ENCODE data around the gene ZMYM1.
"Not testable (repeated sequence)": the region's sequence is repeated elsewhere in the genome, so short reads cannot be mapped to it uniquely, and the experiment has no call there.

The ZMYM1 gene

GRCh38 chr1:35058988-35059387 lies 20.2 kb upstream of the ZMYM1 start:
- Histone ChIP-seq H3K4me3 (ENCODE audit: low read length) (no peak overlapping the region), H2BK5ac (ENCODE audit: low read length) (no peak overlapping the region), H3K4ac (ENCODE audit: low read depth, low read length) (no peak overlapping the region), H2BK120ac (ENCODE audit: low read depth, low read length) (no peak overlapping the region), H3K4me2 (ENCODE audit: low read length) (no peak overlapping the region), H2AK5ac (ENCODE audit: low read length) (no peak overlapping the region), H3K23ac (ENCODE audit: low read length) (no peak overlapping the region), H3K9ac (ENCODE audit: low read length) (no peak overlapping the region), H3K36me3 (ENCODE audit: control insufficient read depth, insufficient read depth, low read length) (no peaks in the 10 kb centered on the region), H3K27ac (ENCODE audit: low read depth, low read length) (no peak overlapping the region), H3K56ac (ENCODE audit: low read length) (no peak overlapping the region), H3K79me2 (ENCODE audit: control insufficient read depth, insufficient read depth, low read length) (no peaks in the 10 kb centered on the region), H3K18ac (ENCODE audit: low read length) (no peak overlapping the region), H3K79me1 (ENCODE audit: low read length) (no peaks in the 10 kb centered on the region), H4K5ac (ENCODE audit: low read length) (no peak overlapping the region), H3K4me1 (ENCODE audit: control insufficient read depth, low read depth, low read length) (no peaks in the 10 kb centered on the region), H4K8ac (ENCODE audit: low read depth, low read length) (no peak overlapping the region), H2BK15ac (replicated peaks; ENCODE audit: low read depth) (no peak overlapping the region), H3K27me3 (ENCODE audit: insufficient read depth, low read length, poor library complexity) (no peaks in the 10 kb centered on the region)
- DNase-seq = no peak
- no CpG with 5 or more reads among the region's 2 CpGs for WGBS (ENCODE audit: extremely low coverage, insufficient coverage, low lambda C conversion rate)

GRCh38 chr1:35062518-35063196 lies 16.5 kb upstream of the ZMYM1 start:
- H3K23ac ChIP-seq (ENCODE audit: low read length) = no peak overlapping the region
- DNase-seq = no peak
- no peak overlapping the region for H4K8ac ChIP-seq (ENCODE audit: low read depth, low read length)
- no peaks in the 10 kb centered on the region for H3K36me3 ChIP-seq (ENCODE audit: control insufficient read depth, insufficient read depth, low read length)
- no peaks in the 10 kb centered on the region for H3K27me3 ChIP-seq (ENCODE audit: insufficient read depth, low read length, poor library complexity)
- no peaks in the 10 kb centered on the region for H3K4me1 ChIP-seq (ENCODE audit: control insufficient read depth, low read depth, low read length)
- H2BK120ac ChIP-seq (ENCODE audit: low read depth, low read length) = no peak overlapping the region
- H2BK5ac ChIP-seq (ENCODE audit: low read length) = no peak overlapping the region
- H3K4me3 ChIP-seq (ENCODE audit: low read length) = no peak overlapping the region
- H3K79me2 ChIP-seq (ENCODE audit: control insufficient read depth, insufficient read depth, low read length) = no peaks in the 10 kb centered on the region
- H2BK15ac ChIP-seq (replicated peaks; ENCODE audit: low read depth) = no peak overlapping the region
- H3K27ac ChIP-seq (ENCODE audit: low read depth, low read length) = no peak overlapping the region
- no peak overlapping the region for H3K9ac ChIP-seq (ENCODE audit: low read length)
- H3K18ac ChIP-seq (ENCODE audit: low read length) = no peak overlapping the region
- H2AK5ac ChIP-seq (ENCODE audit: low read length) = no peak overlapping the region
- no peak overlapping the region for H3K4ac ChIP-seq (ENCODE audit: low read depth, low read length)
- H3K4me2 ChIP-seq (ENCODE audit: low read length) = no peak overlapping the region
- no peaks in the 10 kb centered on the region for H3K79me1 ChIP-seq (ENCODE audit: low read length)
- no peak overlapping the region for H3K56ac ChIP-seq (ENCODE audit: low read length)
- no CpG with 5 or more reads among the region's 4 CpGs for WGBS (ENCODE audit: extremely low coverage, insufficient coverage, low lambda C conversion rate)
- H4K5ac ChIP-seq (ENCODE audit: low read length) = no peak overlapping the region

- Histone ChIP-seq H3K18ac (ENCODE audit: low read length) (no peak overlapping the region), H3K79me2 (ENCODE audit: control insufficient read depth, insufficient read depth, low read length) (no peaks in the 10 kb centered on the region), H3K9ac (ENCODE audit: low read length) (no peak overlapping the region), H3K79me1 (ENCODE audit: low read length) (no peaks in the 10 kb centered on the region), H3K36me3 (ENCODE audit: control insufficient read depth, insufficient read depth, low read length) (no peaks in the 10 kb centered on the region), H3K23ac (ENCODE audit: low read length) (no peak overlapping the region), H3K56ac (ENCODE audit: low read length) (no peak overlapping the region), H3K4me3 (ENCODE audit: low read length) (no peak overlapping the region), H2BK5ac (ENCODE audit: low read length) (no peak overlapping the region), H2BK120ac (ENCODE audit: low read depth, low read length) (no peak overlapping the region), H3K4me1 (ENCODE audit: control insufficient read depth, low read depth, low read length) (no peaks in the 10 kb centered on the region), H2BK15ac (replicated peaks; ENCODE audit: low read depth) (no peak overlapping the region), H3K27me3 (ENCODE audit: insufficient read depth, low read length, poor library complexity) (no peaks in the 10 kb centered on the region), H4K5ac (ENCODE audit: low read length) (no peak overlapping the region), H3K27ac (ENCODE audit: low read depth, low read length) (no peak overlapping the region), H2AK5ac (ENCODE audit: low read length) (no peak overlapping the region), H4K8ac (ENCODE audit: low read depth, low read length) (no peak overlapping the region), H3K4ac (ENCODE audit: low read depth, low read length) (no peak overlapping the region), H3K4me2 (ENCODE audit: low read length) (no peak overlapping the region)
- DNase-seq = no peak
- WGBS (ENCODE audit: extremely low coverage, insufficient coverage, low lambda C conversion rate) = no CpG with 5 or more reads among the region's 2 CpGs
Observed at GRCh38 chr1:35064265-35064664, 14.9 kb upstream of the ZMYM1 start.

- H3K18ac ChIP-seq (ENCODE audit: low read length) = no peak overlapping the region
- no peak for DNase-seq
- H3K27ac ChIP-seq (ENCODE audit: low read depth, low read length) = no peak overlapping the region
- H3K27me3 ChIP-seq (ENCODE audit: insufficient read depth, low read length, poor library complexity) = no peaks in the 10 kb centered on the region
- no peak overlapping the region for H2BK120ac ChIP-seq (ENCODE audit: low read depth, low read length)
- H3K56ac ChIP-seq (ENCODE audit: low read length) = no peak overlapping the region
- H4K5ac ChIP-seq (ENCODE audit: low read length) = no peak overlapping the region
- no peak overlapping the region for H3K23ac ChIP-seq (ENCODE audit: low read length)
- H3K4me2 ChIP-seq (ENCODE audit: low read length) = no peak overlapping the region
- H3K4ac ChIP-seq (ENCODE audit: low read depth, low read length) = no peak overlapping the region
- no peak overlapping the region for H2AK5ac ChIP-seq (ENCODE audit: low read length)
- no peak overlapping the region for H4K8ac ChIP-seq (ENCODE audit: low read depth, low read length)
- no peaks in the 10 kb centered on the region for H3K79me1 ChIP-seq (ENCODE audit: low read length)
- H3K4me1 ChIP-seq (ENCODE audit: control insufficient read depth, low read depth, low read length) = no peaks in the 10 kb centered on the region
- H3K4me3 ChIP-seq (ENCODE audit: low read length) = no peak overlapping the region
- H2BK5ac ChIP-seq (ENCODE audit: low read length) = no peak overlapping the region
- H3K36me3 ChIP-seq (ENCODE audit: control insufficient read depth, insufficient read depth, low read length) = no peaks in the 10 kb centered on the region
- no peak overlapping the region for H3K9ac ChIP-seq (ENCODE audit: low read length)
- no peak overlapping the region for H2BK15ac ChIP-seq (replicated peaks; ENCODE audit: low read depth)
- no peaks in the 10 kb centered on the region for H3K79me2 ChIP-seq (ENCODE audit: control insufficient read depth, insufficient read depth, low read length)
Observed at GRCh38 chr1:35069746-35070145, 9.4 kb upstream of the ZMYM1 start.

- Histone ChIP-seq H3K23ac (ENCODE audit: low read length) (no peak overlapping the region), H3K56ac (ENCODE audit: low read length) (no peak overlapping the region), H3K4me2 (ENCODE audit: low read length) (no peak overlapping the region), H2BK15ac (replicated peaks; ENCODE audit: low read depth) (no peak overlapping the region), H3K36me3 (ENCODE audit: control insufficient read depth, insufficient read depth, low read length) (no peaks in the 10 kb centered on the region), H3K27me3 (ENCODE audit: insufficient read depth, low read length, poor library complexity) (no peaks in the 10 kb centered on the region), H3K79me2 (ENCODE audit: control insufficient read depth, insufficient read depth, low read length) (no peaks in the 10 kb centered on the region), H3K18ac (ENCODE audit: low read length) (no peak overlapping the region), H4K5ac (ENCODE audit: low read length) (no peak overlapping the region), H3K4me3 (ENCODE audit: low read length) (no peak overlapping the region), H3K9ac (ENCODE audit: low read length) (no peak overlapping the region), H2BK120ac (ENCODE audit: low read depth, low read length) (no peak overlapping the region), H2BK5ac (ENCODE audit: low read length) (no peak overlapping the region), H4K8ac (ENCODE audit: low read depth, low read length) (no peak overlapping the region), H3K4ac (ENCODE audit: low read depth, low read length) (no peak overlapping the region), H3K27ac (ENCODE audit: low read depth, low read length) (no peak overlapping the region), H2AK5ac (ENCODE audit: low read length) (no peak overlapping the region), H3K4me1 (ENCODE audit: control insufficient read depth, low read depth, low read length) (no peaks in the 10 kb centered on the region), H3K79me1 (ENCODE audit: low read length) (no peaks in the 10 kb centered on the region)
- DNase-seq = no peak
- no CpG with 5 or more reads among the region's 1 CpG for WGBS (ENCODE audit: extremely low coverage, insufficient coverage, low lambda C conversion rate)
Observed at GRCh38 chr1:35073265-35073811, 5.8 kb upstream of the ZMYM1 start.

- H3K27me3 ChIP-seq (ENCODE audit: insufficient read depth, low read length, poor library complexity); H4K8ac ChIP-seq (ENCODE audit: low read depth, low read length); H2BK15ac ChIP-seq (replicated peaks; ENCODE audit: low read depth); H3K27ac ChIP-seq (ENCODE audit: low read depth, low read length); H2BK120ac ChIP-seq (ENCODE audit: low read depth, low read length); DNase-seq; H3K36me3 ChIP-seq (ENCODE audit: control insufficient read depth, insufficient read depth, low read length); H3K4me2 ChIP-seq (ENCODE audit: low read length); H4K5ac ChIP-seq (ENCODE audit: low read length); H3K9ac ChIP-seq (ENCODE audit: low read length); H2BK5ac ChIP-seq (ENCODE audit: low read length); H2AK5ac ChIP-seq (ENCODE audit: low read length); H3K4me3 ChIP-seq (ENCODE audit: low read length); H3K4me1 ChIP-seq (ENCODE audit: control insufficient read depth, low read depth, low read length); H3K18ac ChIP-seq (ENCODE audit: low read length); H3K56ac ChIP-seq (ENCODE audit: low read length); H3K4ac ChIP-seq (ENCODE audit: low read depth, low read length); H3K79me1 ChIP-seq (ENCODE audit: low read length); H3K23ac ChIP-seq (ENCODE audit: low read length): not testable (repeated sequence)
- WGBS (ENCODE audit: extremely low coverage, insufficient coverage, low lambda C conversion rate) = no CpG with 5 or more reads among the region's 8 CpGs
- peaks cover 15% of the 10 kb centered on the region for H3K79me2 ChIP-seq (ENCODE audit: control insufficient read depth, insufficient read depth, low read length)
Observed at GRCh38 chr1:35076426-35076825, 2.8 kb upstream of the ZMYM1 start.

All from mesendoderm (in vitro differentiated cells).